Measurements from ENCODE around the gene SLC25A10. TPM values are rescaled to one million over a fixed set of nuclear protein-coding genes. Genes with fewer than 3 reads are reported as not detected.

SLC25A10 gene
- total and polyA plus RNA-seq, 10 of the 15 experiments (the other 5 are each of a cell fraction or from before 2014, with no cell fraction given) = 0.11 to 72.7 (median 22.3) TPM

- ATAC-seq = peak; percentile 42
- Histone ChIP-seq H4K20me1 (ENCODE audit: control insufficient read depth, insufficient read depth) (no peaks in the 10 kb centered on the region), H2AFZ (ENCODE audit: control insufficient read depth, low read depth, low read length) (peak overlapping the region; percentile 73), H3K27ac (ENCODE audit: control insufficient read depth, insufficient read depth) (peak overlapping the region; percentile 69), H3K27me3 (replicated peaks in 1 of 2; ENCODE audit: control insufficient read depth in 2 of 2, insufficient read depth in 2 of 2, low read length in 1 of 2) (no peaks in the 10 kb centered on the region), H3K9me3 (replicated peaks; ENCODE audit: control insufficient read depth, insufficient read depth, low read length) (no peaks in the 10 kb centered on the region), H3K36me3 (ENCODE audit: control insufficient read depth in 2 of 2, insufficient read depth in 2 of 2, low read length in 1 of 2) (peaks cover 7 to 20% of the 10 kb centered on the region in 2 experiments), H3K4me1 (ENCODE audit: control insufficient read depth, insufficient read depth, low read length) (peaks cover 18% of the 10 kb centered on the region), H3K4me2 (ENCODE audit: control insufficient read depth, insufficient read depth) (peak overlapping the region; percentile 100), H3K4me3 (peak overlapping the region; percentile 78), H3K79me2 (ENCODE audit: control insufficient read depth, insufficient read depth, low read length) (peaks cover 22% of the 10 kb centered on the region), H3K9ac (ENCODE audit: control insufficient read depth, insufficient read depth, low read length) (peak overlapping the region; percentile 70)
- no TSS peak for BruUV-seq (replicated peaks)
- WGBS (ENCODE audit: insufficient coverage, insufficient replicate concordance, low lambda C conversion rate, missing lambda C conversion rate) = 28% methylated on average over 29 of the region's 29 CpGs
- peak; percentile 90 for FAIRE-seq
- ChIA-PET POLR2A (interaction anchor here (0.6 to 1.5 kb wide), 7 partner anchors 8 to 415 kb away, joined by 3 to 12 read pairs (median 3); partner anchors contain the start of genes ARL16, HGS, MRPL12 and SLC38A10), SMC1A (ENCODE audit: uncharacterized antibody, unreplicated experiment) (no interaction called here), RAD21 (ENCODE audit: unreplicated experiment) (interaction anchor here (0.9 kb wide), 1 partner anchor 7 kb away, joined by 3 read pairs; the partner anchor contains the start of gene MRPL12), CTCF (interaction anchor here (0.8 to 1.1 kb wide), 5 partner anchors 8 to 195 kb away, joined by 3 read pairs; partner anchors contain the start of genes ARL16 and HGS)
- intact Hi-C loops (cut with micrococcal nuclease; ENCODE audit: unreplicated experiment) = no loop called here
- in situ Hi-C loops (cut with MboI) = no loop called here
- no peak for DNase-seq (ENCODE audit: low read depth, low spot score)
- TF ChIP-seq CEBPB (IDR thresholded peaks at IDR 0.05; ENCODE audit: borderline replicate concordance in 1 of 2, low read depth in 2 of 2, low read length in 2 of 2) (no peak), NR2F1 (conservative IDR thresholded peaks at IDR 0.05) (peak; percentile 43; the same call in 1 of the 2 replicates), PAX8 (IDR thresholded peaks at IDR 0.05) (no peak), ZNF207 (IDR thresholded peaks at IDR 0.05; ENCODE audit: borderline replicate concordance) (no peak), ZZZ3 (IDR thresholded peaks at IDR 0.05; ENCODE audit: control insufficient read depth, insufficient read length, low read depth) (no peak), ETV6 (conservative IDR thresholded peaks at IDR 0.05 in 1 of 2, IDR thresholded peaks at IDR 0.05 in 1 of 2; ENCODE audit: borderline replicate concordance in 1 of 2, low read depth in 1 of 2) (no peak), DPF2 (IDR thresholded peaks at IDR 0.05) (no peak), ATF3 (IDR thresholded peaks at IDR 0.05; ENCODE audit: borderline replicate concordance, extremely low read depth, low read depth, low read length) (no peak), NFIC (IDR thresholded peaks at IDR 0.05; ENCODE audit: low read depth, low read length) (no peak), NBN (IDR thresholded peaks at IDR 0.05) (no peak), HDAC2 (IDR thresholded peaks at IDR 0.05) (no peak), GABPA (IDR thresholded peaks at IDR 0.05; ENCODE audit: low read depth) (no peak), EGR1 (IDR thresholded peaks at IDR 0.05; ENCODE audit: borderline replicate concordance in 1 of 2, low read depth in 2 of 2, low read length in 2 of 2) (no peak), POLR2A (IDR thresholded peaks at IDR 0.05; ENCODE audit: low read depth, low read length) (peak; percentile 73), HCFC1 (IDR thresholded peaks at IDR 0.05; ENCODE audit: low read length) (no peak), NFXL1 (IDR thresholded peaks at IDR 0.05; ENCODE audit: borderline replicate concordance) (no peak), YY1 (IDR thresholded peaks at IDR 0.05; ENCODE audit: low read depth, low read length) (no peak), TAF1 (IDR thresholded peaks at IDR 0.05; ENCODE audit: borderline replicate concordance, low read depth, low read length) (no peak), SRF (IDR thresholded peaks at IDR 0.05; ENCODE audit: low read depth in 2 of 2, low read length in 2 of 2) (no peak)
- TF ChIP-seq, protein P1, sequence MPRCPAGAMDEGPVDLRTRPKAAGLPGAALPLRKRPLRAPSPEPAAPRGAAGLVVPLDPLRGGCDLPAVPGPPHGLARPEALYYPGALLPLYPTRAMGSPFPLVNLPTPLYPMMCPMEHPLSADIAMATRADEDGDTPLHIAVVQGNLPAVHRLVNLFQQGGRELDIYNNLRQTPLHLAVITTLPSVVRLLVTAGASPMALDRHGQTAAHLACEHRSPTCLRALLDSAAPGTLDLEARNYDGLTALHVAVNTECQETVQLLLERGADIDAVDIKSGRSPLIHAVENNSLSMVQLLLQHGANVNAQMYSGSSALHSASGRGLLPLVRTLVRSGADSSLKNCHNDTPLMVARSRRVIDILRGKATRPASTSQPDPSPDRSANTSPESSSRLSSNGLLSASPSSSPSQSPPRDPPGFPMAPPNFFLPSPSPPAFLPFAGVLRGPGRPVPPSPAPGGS (IDR thresholded peaks at IDR 0.05; ENCODE audit: borderline replicate concordance, insufficient read depth, low read depth, low read length, poor library complexity, severe bottlenecking) = no peak
Measured at GRCh38 chr17:81710514-81711308, 1.4 kb upstream of the SLC25A10 start.

All from GM12878 (cell line).